Testis (tissue), 3 donors: Measurements from ENCODE around the gene LPAR3. TPM values are rescaled to one million over a fixed set of nuclear protein-coding genes. Genes with fewer than 3 reads are reported as not detected.

Experiments used
- DNase-seq: peaks from one replicate; pipeline ENCODE4 v3.0.0-alpha.2; 2019
- H3K27ac ChIP-seq, 2 donors: fragments of 200-600 bp; sonication (generic); one replicate each; pipeline ENCODE4 v1.5.1; 2019
- H3K27me3 ChIP-seq: fragments of 200-600 bp; sonication (generic); one replicate; pipeline ENCODE4 v1.5.1; 2019
- H3K36me3 ChIP-seq: fragments of 200-600 bp; sonication (generic); one replicate; pipeline ENCODE4 v1.5.1; 2017; ENCODE audit warnings: low read depth; ENCODE audit errors: missing control alignments
- H3K4me1 ChIP-seq: fragments of 200-600 bp; sonication (generic); one replicate; pipeline ENCODE4 v1.5.1; 2019
- H3K4me3 ChIP-seq, 2 donors: fragments of 200-600 bp; sonication (generic); one replicate each; pipeline ENCODE4 v1.5.1; 2017 to 2019
- H3K9me3 ChIP-seq: fragments of 200-600 bp; sonication (generic); one replicate; pipeline ENCODE4 v1.5.1; 2017
- CTCF ChIP-seq, 3 experiments: fragments of 450-650 bp in 2 of 3; fragments of 200-600 bp in 1 of 3; sonication (generic) in 1 of 3; IDR thresholded peaks; one replicate each; pipeline ENCODE4 v1.5.1; 2016 to 2019; ENCODE audit warnings: antibody characterized with exemption in 3 of 3, mild to moderate bottlenecking in 2 of 3, moderate library complexity in 1 of 3
- POLR2A ChIP-seq: fragments of 450-650 bp; IDR thresholded peaks from one replicate; pipeline ENCODE4 v1.6.1; 2017; ENCODE audit warnings: antibody characterized with exemption, mild to moderate bottlenecking, moderate library complexity
- WGBS, 2 donors: methylation state at CpG; one replicate each; pipeline ENCODE4 v1.1.5; 2018; 5-methylcytosine and 5-hydroxymethylcytosine counted together
- intact Hi-C: fragments of 100-400 bp; cut with DNase I; formaldehyde crosslinking; loops from one replicate; pipeline ENCODE4 v1.15.1; 2023; ENCODE audit warnings: low total_unique reads
- polyA plus RNA-seq: library from polyadenylated mRNA; stranded (reverse); fragments of 350-450 nt; fragmentation: Illumina TruSeq; extraction: RNeasy Lipid Tissue Mini Kit (QIAGEN cat#74804); gene quantifications from one replicate; pipeline ENCODE4 v1.2.3, GENCODE V29; 2014; ENCODE audit warnings: low read depth, low replicate concordance; ENCODE audit not compliant: insufficient read depth
- total RNA-seq, 2 donors: library from RNA; depleted of rRNA; stranded (reverse); fragments of >200 nt; gene quantifications; one replicate each; pipeline ENCODE4 v1.2.3, GENCODE V29; 2016

LPAR3 gene
- total and polyA plus RNA-seq, 3 donors from 2014 or later, result 23.3 to 73.8 (median 65.9) TPM

DNA sequence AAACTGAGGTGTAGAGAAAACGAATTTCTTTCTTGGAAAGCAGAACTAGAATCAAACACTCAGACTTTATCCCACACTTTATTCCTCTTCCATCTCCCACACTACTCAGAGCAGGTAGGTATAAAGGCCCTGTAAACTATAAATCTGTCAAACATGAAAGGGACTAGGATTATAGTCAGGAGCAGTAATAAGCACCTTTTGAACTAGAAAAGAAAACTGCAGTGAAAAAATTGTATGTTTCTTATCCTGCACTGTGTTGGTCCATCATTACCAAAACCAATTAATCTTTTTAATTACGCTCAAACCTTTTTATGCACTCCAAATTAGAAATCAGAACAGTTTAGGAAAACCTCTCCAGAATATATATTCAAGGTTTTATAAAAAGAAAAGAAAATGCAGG, 47.6 kb downstream of the LPAR3 start:
- Histone ChIP-seq H3K27me3 (no peaks in the 10 kb centered on the region), H3K4me3 (no peak overlapping the region), H3K9me3 (no peaks in the 10 kb centered on the region), H3K4me1 (peaks cover 11% of the 10 kb centered on the region), H3K27ac (no peak overlapping the region), H3K36me3 (no peaks in the 10 kb centered on the region)
- 75 to 79% methylated on average over 2 of the region's 2 CpGs for WGBS, 2 donors
- DNase-seq, result no peak
- intact Hi-C loops, result no loop called here
- TF ChIP-seq POLR2A (no peak), CTCF (IDR thresholded peaks at IDR 0.05) (no peak)

DNA sequence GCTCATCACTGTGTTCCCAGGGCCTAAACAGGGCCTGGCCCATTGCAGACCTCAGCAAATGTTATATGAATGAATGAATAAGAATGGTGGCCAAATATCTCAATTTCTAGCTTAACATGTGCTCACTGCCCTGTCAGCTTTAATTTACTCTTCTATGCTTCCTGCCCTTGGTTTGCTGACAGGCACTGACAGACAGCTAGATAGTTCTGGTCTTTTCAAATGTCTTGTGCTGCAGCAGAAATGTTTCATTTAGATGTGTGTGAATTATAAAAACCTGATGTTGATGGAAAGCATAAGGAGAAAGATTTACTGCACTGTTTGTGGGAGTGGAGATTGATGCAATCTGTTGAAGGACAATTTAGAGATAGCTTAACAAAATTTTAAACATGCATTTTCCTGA, 48.9 kb downstream of the LPAR3 start:
- Histone ChIP-seq H3K27me3 (no peaks in the 10 kb centered on the region), H3K27ac (no peak overlapping the region), H3K36me3 (no peaks in the 10 kb centered on the region), H3K9me3 (no peaks in the 10 kb centered on the region), H3K4me1 (peaks cover 6% of the 10 kb centered on the region), H3K4me3 (no peak overlapping the region)
- no peak for DNase-seq
- TF ChIP-seq POLR2A (no peak), CTCF (IDR thresholded peaks at IDR 0.05) (no peak)
- intact Hi-C loops, result no loop called here

DNA sequence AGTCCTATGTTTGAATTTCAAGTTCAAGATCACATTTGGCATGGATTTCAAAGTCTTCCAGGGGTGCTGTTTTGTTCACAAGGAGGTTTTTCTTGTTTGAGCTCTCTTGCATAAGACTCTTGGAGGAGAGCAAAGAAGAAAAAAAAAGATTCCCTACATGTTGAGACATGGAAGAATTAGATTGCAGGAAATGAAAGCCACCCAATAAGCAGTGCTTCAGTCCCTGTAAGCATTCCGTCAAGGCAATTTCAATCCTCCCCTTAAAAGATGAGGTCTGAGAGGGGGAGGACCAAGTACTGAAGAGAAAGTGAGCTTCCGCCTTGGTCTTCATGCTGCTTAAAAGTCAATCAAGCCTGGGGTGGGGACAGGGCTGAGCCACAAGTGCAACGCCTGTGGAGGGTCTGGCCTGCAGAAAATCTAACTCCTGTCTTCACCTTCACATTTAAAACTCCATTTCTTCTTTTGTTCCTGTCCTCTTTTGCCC, 50.2 kb downstream of the LPAR3 start:
- no peak overlapping the region for H3K27ac ChIP-seq
- WGBS, 2 donors, result 74 to 83% methylated on average over 3 of the region's 3 CpGs
- intact Hi-C loops, result no loop called here
- no peak for DNase-seq
- peaks cover 6% of the 10 kb centered on the region for H3K4me1 ChIP-seq
- no peaks in the 10 kb centered on the region for H3K27me3 ChIP-seq
- no peaks in the 10 kb centered on the region for H3K9me3 ChIP-seq
- H3K36me3 ChIP-seq, result no peaks in the 10 kb centered on the region
- H3K4me3 ChIP-seq, result no peak overlapping the region
- TF ChIP-seq CTCF (IDR thresholded peaks at IDR 0.05), result no peak
- TF ChIP-seq POLR2A, result no peak

- DNase-seq, result no peak
- Histone ChIP-seq H3K36me3 (no peaks in the 10 kb centered on the region), H3K4me3 (no peak overlapping the region), H3K9me3 (no peaks in the 10 kb centered on the region), H3K27ac (no peak overlapping the region), H3K27me3 (no peaks in the 10 kb centered on the region), H3K4me1 (no peaks in the 10 kb centered on the region)
- TF ChIP-seq CTCF (IDR thresholded peaks at IDR 0.05) (no peak), POLR2A (no peak)
- WGBS, 2 donors, result 83 to 89% methylated on average over 2 of the region's 2 CpGs
- intact Hi-C loops, result no loop called here
These were observed 51.0 kb downstream of the LPAR3 start for GRCh38 chr1:84841971-84842370.

GRCh38 chr1:84840346-84840745, 52.7 kb downstream of the LPAR3 start:
- no peak for TF ChIP-seq POLR2A
- no peak for TF ChIP-seq CTCF (IDR thresholded peaks at IDR 0.05)
- no peaks in the 10 kb centered on the region for H3K9me3 ChIP-seq
- H3K4me3 ChIP-seq, result no peak overlapping the region
- no peak for DNase-seq
- H3K36me3 ChIP-seq, result no peaks in the 10 kb centered on the region
- intact Hi-C loops, result no loop called here
- no peaks in the 10 kb centered on the region for H3K27me3 ChIP-seq
- no peaks in the 10 kb centered on the region for H3K4me1 ChIP-seq
- no peak overlapping the region for H3K27ac ChIP-seq
